GM06990 (cell line): ENCODE results near the gene LTC4S.
"Not testable (repeated sequence)": the region's sequence is repeated elsewhere in the genome, so short reads cannot be mapped to it uniquely, and the experiment has no call there.

Source experiments
- DNase-seq: peaks from one replicate; pipeline ENCODE4 v3.0.0-alpha.2; 2011; ENCODE audit not compliant: insufficient read length; ENCODE audit errors: extremely low read depth
- H3K27me3 ChIP-seq: replicated peaks from 2 replicates; pipeline ENCODE4 v1.6.0; 2011; ENCODE audit warnings: low read length; ENCODE audit not compliant: control insufficient read depth, insufficient read depth
- H3K36me3 ChIP-seq: 2 replicates; pipeline ENCODE4 v1.5.1; 2011; ENCODE audit warnings: low read length; ENCODE audit not compliant: control insufficient read depth, insufficient read depth
- H3K4me3 ChIP-seq: replicated peaks from 2 replicates; pipeline ENCODE4 v1.5.1; 2011; ENCODE audit warnings: low read depth, mild to moderate bottlenecking, control low read depth, low read length
- TF ChIP-seq, protein P1 (sequence below): IDR thresholded peaks from 2 replicates; pipeline ENCODE4 v1.5.1; 2011; ENCODE audit warnings: low read length, control low read depth, mild to moderate bottlenecking, inconsistent platforms; ENCODE audit not compliant: insufficient read depth, poor library complexity, severe bottlenecking

LTC4S gene, protein sequence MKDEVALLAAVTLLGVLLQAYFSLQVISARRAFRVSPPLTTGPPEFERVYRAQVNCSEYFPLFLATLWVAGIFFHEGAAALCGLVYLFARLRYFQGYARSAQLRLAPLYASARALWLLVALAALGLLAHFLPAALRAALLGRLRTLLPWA

DNA sequence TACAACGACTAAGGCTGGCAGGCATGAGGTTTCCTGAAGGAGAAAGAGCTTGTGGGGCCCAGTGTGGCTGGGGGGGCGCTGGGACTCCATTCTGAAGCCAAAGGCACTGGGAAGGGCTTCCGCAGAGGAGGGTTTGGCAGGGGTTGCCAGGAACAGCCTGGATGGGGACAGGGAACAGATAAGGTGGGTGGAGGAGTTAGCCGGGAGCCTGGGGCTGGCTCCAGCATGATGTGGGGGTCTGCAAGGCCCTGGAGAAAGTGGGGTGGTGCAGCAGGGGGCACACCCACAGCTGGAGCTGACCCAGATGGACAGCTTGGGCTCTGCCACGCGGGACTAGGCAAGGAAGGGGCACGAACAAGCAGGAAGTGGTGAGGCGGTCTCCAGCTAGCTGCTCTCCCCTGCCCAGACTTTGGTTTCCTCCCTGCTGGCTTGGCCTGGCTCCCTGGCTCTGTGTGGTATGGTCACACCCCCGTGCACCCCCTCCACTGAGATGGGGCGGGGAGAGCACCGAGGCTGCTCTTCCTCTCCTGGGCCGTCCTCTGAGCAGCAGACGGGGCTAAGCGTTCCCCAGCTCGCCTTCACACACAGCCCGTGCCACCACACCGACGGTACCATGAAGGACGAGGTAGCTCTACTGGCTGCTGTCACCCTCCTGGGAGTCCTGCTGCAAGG is at the start of gene LTC4S:
Gene LTC4S (plus strand): TSS at position 519 of the 672 bp plus-strand sequence. CDS start 95 bp downstream, at position 614.
- Histone ChIP-seq H3K27me3 (no peaks in the 10 kb centered on the region), H3K36me3 (peaks cover 7% of the 10 kb centered on the region), H3K4me3 (no peak within 1 kb of the TSS)
- TF ChIP-seq, protein P1, sequence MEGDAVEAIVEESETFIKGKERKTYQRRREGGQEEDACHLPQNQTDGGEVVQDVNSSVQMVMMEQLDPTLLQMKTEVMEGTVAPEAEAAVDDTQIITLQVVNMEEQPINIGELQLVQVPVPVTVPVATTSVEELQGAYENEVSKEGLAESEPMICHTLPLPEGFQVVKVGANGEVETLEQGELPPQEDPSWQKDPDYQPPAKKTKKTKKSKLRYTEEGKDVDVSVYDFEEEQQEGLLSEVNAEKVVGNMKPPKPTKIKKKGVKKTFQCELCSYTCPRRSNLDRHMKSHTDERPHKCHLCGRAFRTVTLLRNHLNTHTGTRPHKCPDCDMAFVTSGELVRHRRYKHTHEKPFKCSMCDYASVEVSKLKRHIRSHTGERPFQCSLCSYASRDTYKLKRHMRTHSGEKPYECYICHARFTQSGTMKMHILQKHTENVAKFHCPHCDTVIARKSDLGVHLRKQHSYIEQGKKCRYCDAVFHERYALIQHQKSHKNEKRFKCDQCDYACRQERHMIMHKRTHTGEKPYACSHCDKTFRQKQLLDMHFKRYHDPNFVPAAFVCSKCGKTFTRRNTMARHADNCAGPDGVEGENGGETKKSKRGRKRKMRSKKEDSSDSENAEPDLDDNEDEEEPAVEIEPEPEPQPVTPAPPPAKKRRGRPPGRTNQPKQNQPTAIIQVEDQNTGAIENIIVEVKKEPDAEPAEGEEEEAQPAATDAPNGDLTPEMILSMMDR = no peak
- no peak for DNase-seq

DNA sequence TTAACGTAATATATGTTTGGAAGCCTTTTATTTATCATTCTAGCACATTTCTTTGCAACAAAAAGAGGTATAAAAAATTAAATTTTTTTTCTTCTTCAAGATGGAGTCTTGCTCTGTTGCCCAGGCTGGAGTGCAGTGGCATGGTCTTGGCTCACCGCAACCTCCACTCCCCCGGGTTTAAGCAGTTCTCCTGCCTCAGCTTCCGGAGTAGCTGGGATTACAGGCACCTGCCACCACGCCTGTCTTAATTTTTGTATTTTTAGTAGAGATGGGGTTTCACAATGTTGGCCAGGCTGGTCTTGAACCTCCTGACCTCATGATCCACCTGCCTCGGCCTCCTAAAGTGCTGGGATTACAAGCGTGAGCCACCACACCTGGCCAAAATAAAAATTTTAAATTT is 49.7 kb upstream of the LTC4S start:
- DNase-seq, H3K36me3 ChIP-seq, H3K27me3 ChIP-seq, H3K4me3 ChIP-seq: not testable (repeated sequence)

DNA sequence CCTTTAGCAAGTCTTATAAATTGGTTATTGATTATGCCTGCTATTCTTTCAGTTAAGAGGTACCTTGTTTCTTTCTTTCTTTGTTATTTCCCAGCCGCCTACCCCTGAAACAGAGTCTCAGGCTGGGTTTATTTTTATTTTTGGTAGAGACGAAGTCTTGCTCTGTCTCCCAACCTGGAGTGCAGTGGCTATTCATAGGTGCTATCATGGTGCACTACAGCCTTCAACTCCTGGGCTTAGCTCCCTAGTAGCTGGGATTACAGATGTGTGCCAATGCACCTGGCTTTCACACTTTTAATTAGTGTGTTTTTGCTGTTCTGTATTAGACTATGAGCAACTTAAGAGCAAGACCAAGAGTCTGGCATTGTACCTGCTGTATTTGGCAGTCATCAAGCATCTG is 46.9 kb upstream of the LTC4S start:
- no peak overlapping the region for H3K4me3 ChIP-seq
- TF ChIP-seq, protein P1 = no peak
- peaks cover 2% of the 10 kb centered on the region for H3K36me3 ChIP-seq
- no peak for DNase-seq
- H3K27me3 ChIP-seq = no peaks in the 10 kb centered on the region

DNA sequence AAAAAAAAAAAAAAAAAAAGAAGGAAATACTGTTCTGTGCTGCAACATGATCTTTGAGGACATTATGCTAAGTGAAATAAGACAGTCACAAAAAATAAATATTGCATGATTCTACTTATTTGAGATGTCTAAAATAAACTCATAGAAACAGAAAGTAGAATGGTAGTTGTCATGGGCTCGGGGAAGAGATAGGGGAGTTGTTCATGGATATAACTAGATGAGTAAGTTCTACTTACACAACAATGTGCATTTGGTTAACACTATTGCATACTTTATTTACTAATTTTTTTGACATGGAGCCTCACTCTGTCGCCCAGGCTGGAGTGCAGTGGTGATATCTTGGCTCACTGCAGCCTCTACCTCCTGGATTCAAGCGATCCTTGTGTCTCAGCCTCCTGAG is 46.0 kb upstream of the LTC4S start:
- H3K4me3 ChIP-seq = no peak overlapping the region
- peaks cover 2% of the 10 kb centered on the region for H3K36me3 ChIP-seq
- TF ChIP-seq, protein P1 = no peak
- no peaks in the 10 kb centered on the region for H3K27me3 ChIP-seq
- no peak for DNase-seq

DNA sequence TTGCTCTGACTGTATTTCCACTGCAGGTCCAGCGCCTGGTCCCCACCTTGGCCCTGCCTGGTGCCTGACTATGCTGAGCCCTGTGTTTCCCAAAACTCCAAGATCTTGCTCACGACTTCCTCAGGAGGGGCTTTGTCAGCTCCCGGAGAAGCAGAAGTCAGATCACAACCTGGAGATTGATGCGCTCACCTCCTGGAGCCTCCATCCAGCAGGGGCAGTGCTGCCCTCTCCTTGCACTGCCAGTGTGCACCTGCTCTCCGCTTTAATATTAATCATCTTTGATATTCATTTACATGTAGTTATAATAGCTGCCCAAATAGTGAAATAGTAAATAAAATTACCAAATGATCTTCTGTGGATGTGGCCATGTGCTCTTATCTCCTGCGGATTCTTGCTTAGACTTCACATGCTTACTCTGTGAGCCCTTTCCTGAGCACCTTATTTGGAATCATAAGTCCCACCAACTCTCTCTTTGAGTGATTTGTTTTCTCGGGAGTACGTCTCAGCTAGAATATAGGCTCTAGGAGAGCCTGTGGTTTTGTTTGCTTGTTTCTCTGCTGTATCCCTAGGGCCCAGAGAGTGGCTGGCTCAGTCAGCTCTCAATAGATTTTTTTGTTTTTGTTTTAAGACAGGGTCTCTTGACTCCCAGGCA is 43.8 kb upstream of the LTC4S start:
- TF ChIP-seq, protein P1 = no peak
- Histone ChIP-seq H3K4me3 (no peak overlapping the region), H3K36me3 (peaks cover 2% of the 10 kb centered on the region), H3K27me3 (no peaks in the 10 kb centered on the region)
- DNase-seq = no peak

DNA sequence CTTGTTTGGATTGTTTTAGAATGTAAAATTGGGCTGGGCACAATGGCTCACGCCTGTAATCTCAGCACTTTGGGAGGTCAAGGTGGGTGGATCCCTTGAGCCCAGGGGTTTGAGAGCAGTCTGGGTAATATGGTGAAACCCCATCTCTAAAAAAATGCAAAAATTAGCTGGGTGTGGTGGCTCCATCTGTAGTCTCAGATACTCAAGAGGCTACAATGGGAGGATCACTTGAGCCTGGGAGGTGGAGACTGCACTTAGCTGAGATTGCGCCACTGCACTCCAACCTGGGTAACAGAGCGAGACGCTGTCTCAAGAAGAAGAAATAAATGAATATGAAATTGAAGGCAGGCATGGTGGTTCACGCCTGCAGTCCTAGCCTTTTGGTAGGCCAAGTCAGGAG is 39.8 kb upstream of the LTC4S start:
- no peaks in the 10 kb centered on the region for H3K27me3 ChIP-seq
- DNase-seq = no peak
- H3K4me3 ChIP-seq = no peak overlapping the region
- TF ChIP-seq, protein P1 = no peak
- peaks cover 2% of the 10 kb centered on the region for H3K36me3 ChIP-seq
